Gastrocnemius medialis (tissue), 4 donors: Measurements from ENCODE around the gene TLE1.

Source experiments
- POLR2A ChIP-seq, 2 donors: fragments of 450-650 bp; IDR thresholded peaks; one replicate each; pipeline ENCODE4 v1.6.1; 2017; ENCODE audit warnings: antibody characterized with exemption in 2 of 2, mild to moderate bottlenecking in 2 of 2, moderate library complexity in 2 of 2
- TF ChIP-seq, protein P1 (sequence below), 5 experiments: fragments of 450-650 bp in 3 of 5; fragments of 200-600 bp in 2 of 5; sonication (generic) in 2 of 5; IDR thresholded peaks in 4 of 5; conservative IDR thresholded peaks in 1 of 5; 1 replicate in 4 of 5; 2 replicates in 1 of 5; pipeline ENCODE4 v1.5.1; 2016 to 2019; ENCODE audit warnings: antibody characterized with exemption in 5 of 5, mild to moderate bottlenecking in 3 of 5, moderate library complexity in 3 of 5

DNA sequence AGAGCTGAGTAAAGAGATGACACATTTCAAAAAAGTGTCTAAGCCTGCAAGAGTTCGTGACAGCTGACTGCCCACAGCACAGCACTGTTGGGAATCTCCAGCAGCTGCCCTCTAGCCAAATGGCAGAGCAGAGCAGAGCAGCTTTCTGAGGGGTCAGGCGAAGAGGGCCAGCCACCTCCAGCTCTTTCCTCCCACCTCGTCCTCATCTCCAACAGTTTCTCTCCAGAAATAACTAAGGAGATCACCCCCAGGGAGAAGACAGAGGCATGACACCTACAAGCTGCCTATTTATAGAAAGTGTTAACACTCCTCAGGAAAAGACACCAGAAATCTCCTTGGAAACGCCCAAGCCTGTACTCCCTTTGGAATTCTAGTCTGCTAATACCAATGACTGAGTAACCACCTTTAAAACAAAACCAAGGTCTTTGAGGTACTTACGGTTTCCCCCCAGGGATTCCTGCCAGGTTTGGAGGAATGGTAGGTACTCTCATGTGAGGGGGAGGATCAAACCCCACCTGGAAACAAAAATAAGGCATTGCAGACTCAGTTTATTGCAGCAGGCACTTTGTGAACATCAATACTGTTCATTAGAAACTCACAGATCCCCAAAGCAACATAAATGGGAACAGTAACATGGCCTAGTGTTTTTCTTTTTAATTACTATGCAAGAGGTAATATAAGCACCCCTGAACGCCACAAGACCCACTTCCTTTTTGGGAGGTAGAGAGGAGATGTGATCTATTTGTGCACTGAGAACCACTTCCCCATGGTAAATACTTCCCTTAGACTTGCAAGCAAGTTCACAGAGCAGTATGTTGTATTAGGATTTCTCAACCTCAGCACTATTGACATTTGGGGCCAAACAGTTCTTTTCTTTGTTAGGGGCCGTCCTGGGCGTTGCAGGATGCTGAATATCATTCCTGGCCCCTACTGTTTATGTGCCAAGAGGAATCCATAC, 79.3 kb downstream of the TLE1 start:
- TF ChIP-seq POLR2A (IDR thresholded peaks at IDR 0.05): no peak
- TF ChIP-seq, protein P1, sequence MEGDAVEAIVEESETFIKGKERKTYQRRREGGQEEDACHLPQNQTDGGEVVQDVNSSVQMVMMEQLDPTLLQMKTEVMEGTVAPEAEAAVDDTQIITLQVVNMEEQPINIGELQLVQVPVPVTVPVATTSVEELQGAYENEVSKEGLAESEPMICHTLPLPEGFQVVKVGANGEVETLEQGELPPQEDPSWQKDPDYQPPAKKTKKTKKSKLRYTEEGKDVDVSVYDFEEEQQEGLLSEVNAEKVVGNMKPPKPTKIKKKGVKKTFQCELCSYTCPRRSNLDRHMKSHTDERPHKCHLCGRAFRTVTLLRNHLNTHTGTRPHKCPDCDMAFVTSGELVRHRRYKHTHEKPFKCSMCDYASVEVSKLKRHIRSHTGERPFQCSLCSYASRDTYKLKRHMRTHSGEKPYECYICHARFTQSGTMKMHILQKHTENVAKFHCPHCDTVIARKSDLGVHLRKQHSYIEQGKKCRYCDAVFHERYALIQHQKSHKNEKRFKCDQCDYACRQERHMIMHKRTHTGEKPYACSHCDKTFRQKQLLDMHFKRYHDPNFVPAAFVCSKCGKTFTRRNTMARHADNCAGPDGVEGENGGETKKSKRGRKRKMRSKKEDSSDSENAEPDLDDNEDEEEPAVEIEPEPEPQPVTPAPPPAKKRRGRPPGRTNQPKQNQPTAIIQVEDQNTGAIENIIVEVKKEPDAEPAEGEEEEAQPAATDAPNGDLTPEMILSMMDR (IDR thresholded peaks at IDR 0.05 in 4 of 5, conservative IDR thresholded peaks at IDR 0.05 in 1 of 5): peak in 1 of 5 experiments; percentile 15
